ENCODE results near the gene PDXDC1. TPM values are rescaled to one million over a fixed set of nuclear protein-coding genes. Genes with fewer than 3 reads are reported as not detected.
"Not testable (repeated sequence)": the region's sequence is repeated elsewhere in the genome, so short reads cannot be mapped to it uniquely, and the experiment has no call there.

The PDXDC1 gene
- total and polyA plus RNA-seq, 2 donors (not counting 1 experiment from before 2014, with no cell fraction given) = 48.1 to 103 TPM

- H3K4me3 ChIP-seq (ENCODE audit: control extremely low read depth in 1 of 5, extremely low read depth in 1 of 5, insufficient read depth in 1 of 5, low read depth in 2 of 5, low read length in 4 of 5); H3K4me1 ChIP-seq (ENCODE audit: control insufficient read depth in 2 of 2, insufficient read depth in 2 of 2, low read length in 2 of 2); H3K27ac Mint-ChIP-seq; H3K4me1 Mint-ChIP-seq; DNase-seq; POLR2A ChIA-PET; H4K20me1 ChIP-seq (ENCODE audit: control insufficient read depth, insufficient read depth, low read length, poor library complexity, severe bottlenecking); H3K9me3 ChIP-seq (ENCODE audit: control extremely low read depth in 1 of 3, control insufficient read depth in 2 of 3, insufficient read depth in 1 of 3, low read length in 2 of 3); H3K4me3 Mint-ChIP-seq; H3K27ac ChIP-seq (ENCODE audit: low read length in 2 of 2); H2AFZ ChIP-seq (ENCODE audit: insufficient read depth, low read depth, low read length, poor library complexity, severe bottlenecking); intact Hi-C loops (cut with micrococcal nuclease); H3K9ac ChIP-seq (ENCODE audit: low read length); H3K27me3 Mint-ChIP-seq; ATAC-seq (ENCODE audit: low read depth); H3K9me3 Mint-ChIP-seq (ENCODE audit: insufficient read depth); H3K79me2 ChIP-seq (ENCODE audit: control insufficient read depth, insufficient read depth, low read length); H3K27me3 ChIP-seq (replicated peaks in 1 of 4; ENCODE audit: control extremely low read depth in 1 of 4, control insufficient read depth in 3 of 4, insufficient read depth in 4 of 4, low read length in 3 of 4); H3K4me2 ChIP-seq (replicated peaks; ENCODE audit: low read depth, low read length, poor library complexity, severe bottlenecking): not testable (repeated sequence)
- whole genome bisulfite sequencing (ENCODE audit: insufficient coverage) = 80% methylated on average over 1 of the region's 8 CpGs
- CTCF ChIA-PET = interaction anchor here (1.6 kb wide), 1 partner anchor 11 kb away, joined by 3 read pairs; no protein-coding TSS in a partner anchor
- H3K36me3 ChIP-seq (replicated peaks in 1 of 2; ENCODE audit: control extremely low read depth in 1 of 2, control insufficient read depth in 1 of 2, extremely low read depth in 1 of 2, insufficient read depth in 2 of 2, low read length in 1 of 2) = peaks cover 11 to 31% of the 10 kb centered on the region in 2 experiments
Measured at GRCh38 chr16:15062085-15062810, 87.4 kb downstream of the PDXDC1 start.

GRCh38 chr16:15065961-15066360 lies 91.1 kb downstream of the PDXDC1 start:
- H3K79me2 ChIP-seq (ENCODE audit: control insufficient read depth, insufficient read depth, low read length); H3K27me3 ChIP-seq (replicated peaks in 1 of 4; ENCODE audit: control extremely low read depth in 1 of 4, control insufficient read depth in 3 of 4, insufficient read depth in 4 of 4, low read length in 3 of 4); H3K4me3 Mint-ChIP-seq; H3K4me1 Mint-ChIP-seq; H3K9ac ChIP-seq (ENCODE audit: low read length); H3K9me3 ChIP-seq (ENCODE audit: control extremely low read depth in 1 of 3, control insufficient read depth in 2 of 3, insufficient read depth in 1 of 3, low read length in 2 of 3); ATAC-seq (ENCODE audit: low read depth); POLR2A ChIA-PET; DNase-seq; H3K27ac ChIP-seq (ENCODE audit: low read length in 2 of 2); H3K4me1 ChIP-seq (ENCODE audit: control insufficient read depth in 2 of 2, insufficient read depth in 2 of 2, low read length in 2 of 2); H2AFZ ChIP-seq (ENCODE audit: insufficient read depth, low read depth, low read length, poor library complexity, severe bottlenecking); intact Hi-C loops (cut with micrococcal nuclease); H3K9me3 Mint-ChIP-seq (ENCODE audit: insufficient read depth); H4K20me1 ChIP-seq (ENCODE audit: control insufficient read depth, insufficient read depth, low read length, poor library complexity, severe bottlenecking); H3K4me2 ChIP-seq (replicated peaks; ENCODE audit: low read depth, low read length, poor library complexity, severe bottlenecking); H3K4me3 ChIP-seq (ENCODE audit: control extremely low read depth in 1 of 5, extremely low read depth in 1 of 5, insufficient read depth in 1 of 5, low read depth in 2 of 5, low read length in 4 of 5); H3K27ac Mint-ChIP-seq; H3K27me3 Mint-ChIP-seq; CTCF ChIA-PET: not testable (repeated sequence)
- WGBS (ENCODE audit: insufficient coverage) = no CpG with 5 or more reads among the region's 4 CpGs
- peaks cover 4 to 38% of the 10 kb centered on the region in 2 experiments for H3K36me3 ChIP-seq (replicated peaks in 1 of 2; ENCODE audit: control extremely low read depth in 1 of 2, control insufficient read depth in 1 of 2, extremely low read depth in 1 of 2, insufficient read depth in 2 of 2, low read length in 1 of 2)

GRCh38 chr16:15066690-15067089 lies 91.9 kb downstream of the PDXDC1 start:
- CTCF ChIA-PET; DNase-seq; H3K27me3 Mint-ChIP-seq; H3K27ac ChIP-seq (ENCODE audit: low read length in 2 of 2); H3K27me3 ChIP-seq (replicated peaks in 1 of 4; ENCODE audit: control extremely low read depth in 1 of 4, control insufficient read depth in 3 of 4, insufficient read depth in 4 of 4, low read length in 3 of 4); H3K4me1 Mint-ChIP-seq; POLR2A ChIA-PET; H2AFZ ChIP-seq (ENCODE audit: insufficient read depth, low read depth, low read length, poor library complexity, severe bottlenecking); H3K9me3 Mint-ChIP-seq (ENCODE audit: insufficient read depth); ATAC-seq (ENCODE audit: low read depth); H3K9me3 ChIP-seq (ENCODE audit: control extremely low read depth in 1 of 3, control insufficient read depth in 2 of 3, insufficient read depth in 1 of 3, low read length in 2 of 3); H3K9ac ChIP-seq (ENCODE audit: low read length); H3K4me3 ChIP-seq (ENCODE audit: control extremely low read depth in 1 of 5, extremely low read depth in 1 of 5, insufficient read depth in 1 of 5, low read depth in 2 of 5, low read length in 4 of 5); H3K4me2 ChIP-seq (replicated peaks; ENCODE audit: low read depth, low read length, poor library complexity, severe bottlenecking); H3K27ac Mint-ChIP-seq; H3K4me1 ChIP-seq (ENCODE audit: control insufficient read depth in 2 of 2, insufficient read depth in 2 of 2, low read length in 2 of 2); intact Hi-C loops (cut with micrococcal nuclease); H3K79me2 ChIP-seq (ENCODE audit: control insufficient read depth, insufficient read depth, low read length); H3K4me3 Mint-ChIP-seq; H4K20me1 ChIP-seq (ENCODE audit: control insufficient read depth, insufficient read depth, low read length, poor library complexity, severe bottlenecking): not testable (repeated sequence)
- H3K36me3 ChIP-seq (replicated peaks in 1 of 2; ENCODE audit: control extremely low read depth in 1 of 2, control insufficient read depth in 1 of 2, extremely low read depth in 1 of 2, insufficient read depth in 2 of 2, low read length in 1 of 2) = peaks cover 3 to 34% of the 10 kb centered on the region in 2 experiments
- 100% methylated on average over 3 of the region's 8 CpGs for WGBS (ENCODE audit: insufficient coverage)

- H3K4me2 ChIP-seq (replicated peaks; ENCODE audit: low read depth, low read length, poor library complexity, severe bottlenecking); H3K27ac Mint-ChIP-seq; H3K79me2 ChIP-seq (ENCODE audit: control insufficient read depth, insufficient read depth, low read length); H3K4me1 ChIP-seq (ENCODE audit: control insufficient read depth in 2 of 2, insufficient read depth in 2 of 2, low read length in 2 of 2); DNase-seq; H2AFZ ChIP-seq (ENCODE audit: insufficient read depth, low read depth, low read length, poor library complexity, severe bottlenecking); H4K20me1 ChIP-seq (ENCODE audit: control insufficient read depth, insufficient read depth, low read length, poor library complexity, severe bottlenecking); H3K9ac ChIP-seq (ENCODE audit: low read length); H3K9me3 ChIP-seq (ENCODE audit: control extremely low read depth in 1 of 3, control insufficient read depth in 2 of 3, insufficient read depth in 1 of 3, low read length in 2 of 3); POLR2A ChIA-PET; H3K4me3 ChIP-seq (ENCODE audit: control extremely low read depth in 1 of 5, extremely low read depth in 1 of 5, insufficient read depth in 1 of 5, low read depth in 2 of 5, low read length in 4 of 5); H3K9me3 Mint-ChIP-seq (ENCODE audit: insufficient read depth); CTCF ChIA-PET; H3K4me1 Mint-ChIP-seq; intact Hi-C loops (cut with micrococcal nuclease); H3K27me3 Mint-ChIP-seq; H3K27ac ChIP-seq (ENCODE audit: low read length in 2 of 2); H3K4me3 Mint-ChIP-seq; H3K27me3 ChIP-seq (replicated peaks in 1 of 4; ENCODE audit: control extremely low read depth in 1 of 4, control insufficient read depth in 3 of 4, insufficient read depth in 4 of 4, low read length in 3 of 4); ATAC-seq (ENCODE audit: low read depth): not testable (repeated sequence)
- no CpG with 5 or more reads among the region's 4 CpGs for WGBS (ENCODE audit: insufficient coverage)
- peaks cover 7 to 52% of the 10 kb centered on the region in 2 experiments for H3K36me3 ChIP-seq (replicated peaks in 1 of 2; ENCODE audit: control extremely low read depth in 1 of 2, control insufficient read depth in 1 of 2, extremely low read depth in 1 of 2, insufficient read depth in 2 of 2, low read length in 1 of 2)
Measured at GRCh38 chr16:15071013-15071412, 96.2 kb downstream of the PDXDC1 start.

All from B cell (primary cell).